ENCODE measurements around the gene TNFRSF17.

DNA sequence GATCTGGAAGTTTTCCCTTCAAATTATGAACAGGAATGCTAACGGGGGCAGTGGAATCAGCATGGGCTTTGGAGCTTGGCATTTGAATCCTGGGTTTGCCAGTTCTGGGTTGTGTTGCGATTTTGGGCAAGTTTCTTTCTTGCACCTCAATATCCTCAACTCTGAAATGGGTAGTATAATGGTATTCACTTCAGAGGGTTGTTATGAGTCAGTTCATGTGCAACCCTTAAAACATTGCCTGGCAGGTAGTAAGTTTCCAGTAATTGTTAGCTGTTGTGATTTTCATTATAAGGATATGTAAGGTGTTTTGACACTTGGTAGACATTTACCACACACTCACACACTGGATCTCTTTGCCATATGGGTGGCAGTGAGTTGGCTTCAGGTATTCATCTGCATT, 44.9 kb downstream of the TNFRSF17 start:
- TF ChIP-seq, protein P1, sequence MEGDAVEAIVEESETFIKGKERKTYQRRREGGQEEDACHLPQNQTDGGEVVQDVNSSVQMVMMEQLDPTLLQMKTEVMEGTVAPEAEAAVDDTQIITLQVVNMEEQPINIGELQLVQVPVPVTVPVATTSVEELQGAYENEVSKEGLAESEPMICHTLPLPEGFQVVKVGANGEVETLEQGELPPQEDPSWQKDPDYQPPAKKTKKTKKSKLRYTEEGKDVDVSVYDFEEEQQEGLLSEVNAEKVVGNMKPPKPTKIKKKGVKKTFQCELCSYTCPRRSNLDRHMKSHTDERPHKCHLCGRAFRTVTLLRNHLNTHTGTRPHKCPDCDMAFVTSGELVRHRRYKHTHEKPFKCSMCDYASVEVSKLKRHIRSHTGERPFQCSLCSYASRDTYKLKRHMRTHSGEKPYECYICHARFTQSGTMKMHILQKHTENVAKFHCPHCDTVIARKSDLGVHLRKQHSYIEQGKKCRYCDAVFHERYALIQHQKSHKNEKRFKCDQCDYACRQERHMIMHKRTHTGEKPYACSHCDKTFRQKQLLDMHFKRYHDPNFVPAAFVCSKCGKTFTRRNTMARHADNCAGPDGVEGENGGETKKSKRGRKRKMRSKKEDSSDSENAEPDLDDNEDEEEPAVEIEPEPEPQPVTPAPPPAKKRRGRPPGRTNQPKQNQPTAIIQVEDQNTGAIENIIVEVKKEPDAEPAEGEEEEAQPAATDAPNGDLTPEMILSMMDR (IDR thresholded peaks at IDR 0.05), result no peak
- no peak for TF ChIP-seq POLR2A (IDR thresholded peaks at IDR 0.05)

Data from esophagus squamous epithelium (tissue), 4 donors.